Heart left ventricle (tissue), 13 donors: Measurements from ENCODE around the gene BAG3.

Experiments
- POLR2A ChIP-seq, 2 donors: fragments of 450-650 bp; IDR thresholded peaks; one replicate each; pipeline ENCODE4 v1.6.1; 2017; ENCODE audit warnings: antibody characterized with exemption in 2 of 2, mild to moderate bottlenecking in 2 of 2, moderate library complexity in 2 of 2
- TF ChIP-seq, protein P1 (sequence below), 12 donors: fragments of 200-600 bp; sonication (generic) in 4 of 12; IDR thresholded peaks; one replicate each; pipeline versions ENCODE4 v1.5.0 to v1.8.0; 2018 to 2022; ENCODE audit warnings: antibody characterized with exemption in 12 of 12, mild to moderate bottlenecking in 5 of 12
- donor health status: ischemic (EF 13 %, LVEDD 7.1; RV severe dilation, severe dysfunction).
- donor health status: DM: no; HTN: yes; CAD: no.
- donor health status: DM: no; HTN: no; CAD: no.
- donor health status: ischemic (EF 25% LVEDD 6.9; RV normal size, moderate dysfunction).
- donor health status: ischemic (EF 25% LVEDD 5.7; RV mildly dilated, moderate dysfunction).
- donor health status: ischemic (EF 35%, LVEDD 5.7; RV mildly dilated, moderate dysfunction).
- donor health status: nonischemic (EF 11% LVEDD 7.7; RV severe dilation, severe dysfunction).
- donor health status: DM: yes; HTN: yes; CAD: no.
- donor health status: PGD.
- donor health status: ischemic (EF 29% LVEDD 5.4; RV normal size, mild dysfunction).
- donor health status: nonischemic (EF 23%, LVEDD 6.1; RV moderate dilation, normal function).

GRCh38 chr10:119680650-119681081 lies 29.5 kb downstream of the BAG3 start:
- TF ChIP-seq, protein P1, sequence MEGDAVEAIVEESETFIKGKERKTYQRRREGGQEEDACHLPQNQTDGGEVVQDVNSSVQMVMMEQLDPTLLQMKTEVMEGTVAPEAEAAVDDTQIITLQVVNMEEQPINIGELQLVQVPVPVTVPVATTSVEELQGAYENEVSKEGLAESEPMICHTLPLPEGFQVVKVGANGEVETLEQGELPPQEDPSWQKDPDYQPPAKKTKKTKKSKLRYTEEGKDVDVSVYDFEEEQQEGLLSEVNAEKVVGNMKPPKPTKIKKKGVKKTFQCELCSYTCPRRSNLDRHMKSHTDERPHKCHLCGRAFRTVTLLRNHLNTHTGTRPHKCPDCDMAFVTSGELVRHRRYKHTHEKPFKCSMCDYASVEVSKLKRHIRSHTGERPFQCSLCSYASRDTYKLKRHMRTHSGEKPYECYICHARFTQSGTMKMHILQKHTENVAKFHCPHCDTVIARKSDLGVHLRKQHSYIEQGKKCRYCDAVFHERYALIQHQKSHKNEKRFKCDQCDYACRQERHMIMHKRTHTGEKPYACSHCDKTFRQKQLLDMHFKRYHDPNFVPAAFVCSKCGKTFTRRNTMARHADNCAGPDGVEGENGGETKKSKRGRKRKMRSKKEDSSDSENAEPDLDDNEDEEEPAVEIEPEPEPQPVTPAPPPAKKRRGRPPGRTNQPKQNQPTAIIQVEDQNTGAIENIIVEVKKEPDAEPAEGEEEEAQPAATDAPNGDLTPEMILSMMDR (IDR thresholded peaks at IDR 0.05) = no peak
- TF ChIP-seq POLR2A (IDR thresholded peaks at IDR 0.05) = peak in 1 of 2 donors; percentile 19
